Astrocyte of the cerebellum (primary cell): ENCODE measurements around the gene TTLL9.

Source experiments
- DNase-seq: peaks from one replicate; pipeline ENCODE4 v3.0.0-alpha.2; 2011; ENCODE audit warnings: low read depth
- H3K4me3 ChIP-seq: 2 replicates; pipeline ENCODE4 v1.5.1; 2011; ENCODE audit warnings: mild to moderate bottlenecking, low read depth, low read length, moderate library complexity
- in situ Hi-C: cut with HindIII; loops from 2 replicates; pipeline ENCODE4 v1.10.0; 2017; ENCODE audit warnings: low sequenced_read_pairs
- TF ChIP-seq, protein P1 (sequence below): IDR thresholded peaks from 2 replicates; pipeline ENCODE4 v1.5.1; 2012; ENCODE audit warnings: low read length, low read depth, moderate library complexity, mild to moderate bottlenecking; ENCODE audit errors: missing control alignments

TTLL9 gene

DNA sequence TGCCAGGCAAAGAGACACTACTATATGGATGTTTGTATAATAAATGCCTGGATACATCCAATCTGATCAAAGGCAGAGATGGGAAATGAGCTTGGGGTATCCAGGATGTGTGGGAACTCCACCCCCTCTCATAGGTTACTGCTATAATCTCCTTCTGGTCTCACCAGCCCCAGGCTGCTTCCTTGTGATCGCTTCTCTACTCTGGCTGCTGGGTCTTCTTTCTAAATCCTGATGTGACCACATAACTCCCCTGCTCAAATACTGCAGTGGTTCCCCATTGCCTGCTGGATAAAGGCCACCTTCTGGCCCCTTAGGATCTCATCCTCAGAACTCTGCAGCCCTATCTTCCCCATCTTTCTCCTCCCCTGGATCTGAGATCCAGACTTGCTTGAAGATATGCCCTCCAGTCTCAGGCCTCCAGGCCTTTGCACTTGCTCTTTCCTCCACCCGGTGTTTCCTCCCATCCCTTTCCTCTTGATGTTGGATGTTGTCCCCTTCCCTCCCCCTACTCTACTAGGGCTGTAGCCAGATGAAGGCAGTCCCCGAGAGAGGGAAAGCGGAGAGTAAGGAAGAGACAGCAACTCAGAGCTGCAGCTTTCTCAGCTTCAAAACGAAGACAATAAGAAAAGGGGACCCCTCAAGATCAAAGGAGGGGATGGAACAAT lies 96.7 kb downstream of the TTLL9 start:
- TF ChIP-seq, protein P1, sequence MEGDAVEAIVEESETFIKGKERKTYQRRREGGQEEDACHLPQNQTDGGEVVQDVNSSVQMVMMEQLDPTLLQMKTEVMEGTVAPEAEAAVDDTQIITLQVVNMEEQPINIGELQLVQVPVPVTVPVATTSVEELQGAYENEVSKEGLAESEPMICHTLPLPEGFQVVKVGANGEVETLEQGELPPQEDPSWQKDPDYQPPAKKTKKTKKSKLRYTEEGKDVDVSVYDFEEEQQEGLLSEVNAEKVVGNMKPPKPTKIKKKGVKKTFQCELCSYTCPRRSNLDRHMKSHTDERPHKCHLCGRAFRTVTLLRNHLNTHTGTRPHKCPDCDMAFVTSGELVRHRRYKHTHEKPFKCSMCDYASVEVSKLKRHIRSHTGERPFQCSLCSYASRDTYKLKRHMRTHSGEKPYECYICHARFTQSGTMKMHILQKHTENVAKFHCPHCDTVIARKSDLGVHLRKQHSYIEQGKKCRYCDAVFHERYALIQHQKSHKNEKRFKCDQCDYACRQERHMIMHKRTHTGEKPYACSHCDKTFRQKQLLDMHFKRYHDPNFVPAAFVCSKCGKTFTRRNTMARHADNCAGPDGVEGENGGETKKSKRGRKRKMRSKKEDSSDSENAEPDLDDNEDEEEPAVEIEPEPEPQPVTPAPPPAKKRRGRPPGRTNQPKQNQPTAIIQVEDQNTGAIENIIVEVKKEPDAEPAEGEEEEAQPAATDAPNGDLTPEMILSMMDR: no peak
- no peak for DNase-seq
- in situ Hi-C loops: no loop called here
- no peak overlapping the region for H3K4me3 ChIP-seq

DNA sequence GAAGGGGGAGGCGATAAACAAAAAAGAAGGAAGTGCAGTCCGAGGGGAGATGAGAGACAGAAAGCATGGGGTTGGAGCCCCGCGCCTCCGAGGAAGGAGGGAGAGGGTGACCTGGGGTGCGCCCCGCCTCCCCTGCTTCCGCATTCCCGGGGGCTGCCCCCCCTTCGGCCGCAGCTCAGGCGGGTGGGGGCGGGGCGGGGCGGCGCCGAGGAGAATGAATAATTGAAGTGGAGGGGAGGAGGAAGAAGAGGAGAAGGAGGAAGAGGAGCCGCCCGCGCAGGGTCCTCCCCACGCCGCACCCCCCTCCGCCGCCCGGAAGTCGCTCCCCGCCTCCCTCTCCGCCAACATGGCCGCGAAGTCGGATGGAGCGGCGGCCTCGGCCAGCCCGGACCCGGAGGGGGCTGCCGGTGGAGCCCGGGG lies 97.4 kb downstream of the TTLL9 start, which contains the start of gene XKR7:
Gene XKR7 (plus strand): TSS at position 322 of the 420 bp plus-strand sequence. CDS start 25 bp downstream, at position 347.
- in situ Hi-C loops: no loop called here
- no peak for DNase-seq
- no peak within 1 kb of the TSS for H3K4me3 ChIP-seq
- TF ChIP-seq, protein P1: no peak

DNA sequence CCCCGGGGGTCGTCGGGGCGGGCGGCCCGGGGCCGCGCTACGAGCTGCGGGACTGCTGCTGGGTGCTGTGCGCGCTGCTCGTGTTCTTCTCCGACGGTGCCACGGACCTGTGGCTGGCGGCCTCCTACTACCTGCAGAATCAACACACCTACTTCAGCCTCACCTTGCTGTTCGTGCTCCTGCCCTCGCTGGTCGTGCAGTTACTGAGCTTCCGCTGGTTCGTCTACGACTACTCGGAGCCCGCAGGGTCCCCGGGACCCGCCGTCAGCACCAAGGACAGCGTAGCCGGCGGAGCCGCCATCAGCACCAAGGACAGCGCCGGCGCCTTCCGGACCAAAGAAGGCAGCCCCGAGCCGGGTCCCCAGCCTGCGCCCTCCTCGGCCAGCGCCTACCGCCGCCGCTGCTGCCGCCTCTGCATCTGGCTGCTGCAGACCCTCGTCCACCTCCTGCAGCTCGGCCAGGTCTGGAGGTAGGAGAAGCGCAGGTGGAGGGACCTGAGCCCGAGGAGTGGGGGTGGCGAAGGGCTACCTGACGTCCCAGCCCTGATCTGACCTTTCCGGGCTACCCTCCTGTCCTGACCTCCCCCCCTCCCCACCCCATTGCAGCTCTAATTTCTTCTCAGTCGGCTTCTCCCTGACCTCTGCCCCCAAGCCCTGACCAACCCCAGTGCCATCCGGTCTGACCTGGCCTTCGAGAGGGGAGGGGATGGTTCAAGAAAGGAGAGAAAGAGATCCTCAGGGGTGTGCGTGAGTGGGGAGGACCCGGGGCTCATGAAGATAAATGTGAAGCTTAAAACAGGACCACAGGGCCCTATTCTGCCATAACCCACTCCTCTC lies 98.1 kb downstream of the TTLL9 start:
- TF ChIP-seq, protein P1: no peak
- in situ Hi-C loops: no loop called here
- peak; percentile 36 for DNase-seq
- H3K4me3 ChIP-seq: no peak overlapping the region

DNA sequence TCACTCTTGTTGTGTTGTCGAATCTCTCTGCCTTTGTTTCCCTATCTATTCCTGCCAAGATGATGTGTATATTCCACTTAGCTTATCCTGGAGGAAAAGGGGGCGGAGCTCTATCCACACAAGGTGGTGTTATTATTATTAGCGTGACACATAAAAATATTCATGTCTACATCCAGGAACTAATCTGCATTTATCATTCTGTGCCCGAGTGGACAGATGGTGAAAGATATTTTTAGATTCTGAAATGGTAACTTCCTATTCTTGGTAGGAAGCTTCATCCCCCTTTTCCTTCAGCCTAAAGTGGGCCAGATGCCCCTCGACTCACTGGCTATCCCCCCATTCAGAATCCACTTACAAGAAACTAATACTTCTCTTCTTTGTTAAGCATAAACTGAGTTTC lies 99.6 kb downstream of the TTLL9 start:
- TF ChIP-seq, protein P1: no peak
- no peak overlapping the region for H3K4me3 ChIP-seq
- DNase-seq: no peak
- in situ Hi-C loops: loop anchor here (5.0 kb wide), 1 partner anchor 72 kb away; no protein-coding TSS in a partner anchor

DNA sequence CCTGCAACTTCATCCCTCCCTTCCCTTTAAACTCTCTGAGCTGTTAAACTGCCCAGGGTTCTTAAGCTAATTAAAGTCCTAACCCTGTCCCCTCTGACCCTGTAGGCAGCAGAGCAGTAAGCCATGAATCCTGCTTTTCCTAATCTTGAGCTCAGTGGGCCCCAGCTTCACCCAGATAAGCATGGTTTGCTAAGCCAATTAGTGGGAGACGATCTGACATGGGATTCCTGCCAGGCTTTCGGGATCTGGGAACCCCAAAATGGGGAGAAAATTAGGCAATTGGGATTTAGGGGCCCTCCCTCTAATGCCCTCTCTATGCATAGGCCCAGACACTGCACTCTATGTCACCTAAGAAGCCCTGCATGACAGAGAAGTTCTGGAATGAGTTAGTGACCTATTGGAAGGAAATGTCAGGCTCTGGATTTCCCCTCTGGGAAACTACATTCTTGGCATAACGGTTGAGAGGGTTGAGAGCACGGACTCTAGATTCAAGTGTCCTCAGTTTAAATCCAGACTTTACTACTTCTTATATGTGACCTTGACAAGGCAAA lies 102.1 kb downstream of the TTLL9 start:
- in situ Hi-C loops: loop anchor here (5.0 kb wide), 1 partner anchor 70 kb away; no protein-coding TSS in a partner anchor
- no peak overlapping the region for H3K4me3 ChIP-seq
- TF ChIP-seq, protein P1: no peak
- DNase-seq: no peak

DNA sequence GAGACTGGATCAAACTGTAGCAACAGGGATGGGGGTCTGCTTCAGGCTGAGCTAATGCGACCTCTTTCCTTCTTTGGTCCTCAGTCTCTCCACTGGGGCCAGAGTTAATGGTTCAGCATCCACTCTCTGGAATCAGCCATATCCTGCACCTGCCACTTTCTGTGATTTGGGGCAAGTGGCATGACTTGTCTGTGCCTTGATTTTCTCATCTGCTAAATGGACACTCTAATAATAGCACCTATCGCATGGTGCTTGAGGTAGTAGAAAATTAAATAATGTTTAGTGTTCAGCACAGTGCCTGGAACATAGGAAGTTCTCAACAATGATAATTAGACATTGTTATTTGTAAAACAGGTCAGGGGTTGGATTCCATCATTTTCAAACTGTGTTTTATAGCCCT lies 103.9 kb downstream of the TTLL9 start:
- TF ChIP-seq, protein P1: no peak
- DNase-seq: no peak
- no peak overlapping the region for H3K4me3 ChIP-seq
- in situ Hi-C loops: loop anchor here (5.0 kb wide), 1 partner anchor 68 kb away; no protein-coding TSS in a partner anchor
